H1 (cell line): ENCODE results near the gene NCEH1. TPM values are rescaled to one million over a fixed set of nuclear protein-coding genes. Genes with fewer than 3 reads are reported as not detected.

ENCODE experiments used
- CTCF ChIA-PET: fragments of 300-600 bp; sonication (Branson Sonifier 250); formaldehyde crosslinking; loops from one replicate; lab custom pipeline; 2021; ENCODE audit not compliant: partially characterized antibody; lab: Charles Lee
- POLR2A ChIA-PET: fragments of 300-600 bp; sonication (Branson Sonifier 250); formaldehyde crosslinking; loops from one replicate; lab custom pipeline; 2021; ENCODE audit warnings: inconsistent platforms; ENCODE audit not compliant: partially characterized antibody; lab: Charles Lee
- DNase-seq, 2 experiments: peaks; one replicate each; pipeline versions ENCODE4 v3.0.0 to v3.0.0-alpha.2; 2010 to 2022; ENCODE audit warnings: low spot score in 2 of 2, low read depth in 1 of 2, mixed read lengths in 1 of 2
- FAIRE-seq: peaks from 2 replicates; lab custom pipeline; 2011; peaks lifted over from hg19 to GRCh38; lab: Jason Lieb, UNC
- H2AFZ ChIP-seq: 2 replicates; pipeline ENCODE4 v1.8.1; 2012; ENCODE audit warnings: low read length, inconsistent platforms
- H2AK5ac ChIP-seq: 2 replicates; pipeline ENCODE4 v1.6.1; 2013; ENCODE audit warnings: low read depth, low read length
- H2BK120ac ChIP-seq: replicated peaks from 2 replicates; pipeline ENCODE3; 2013; ENCODE audit warnings: low read depth, low read length, inconsistent platforms
- H2BK12ac ChIP-seq: 2 replicates; pipeline ENCODE4 v1.6.1; 2013; ENCODE audit warnings: low read depth, low read length
- H2BK15ac ChIP-seq: 2 replicates; pipeline ENCODE4 v1.6.1; 2013; ENCODE audit warnings: low read length
- H2BK20ac ChIP-seq: 2 replicates; pipeline ENCODE4 v1.6.1; 2013; ENCODE audit warnings: low read length
- H2BK5ac ChIP-seq: 2 replicates; pipeline ENCODE4 v1.6.1; 2013; ENCODE audit warnings: low read depth, low read length
- H3K14ac ChIP-seq: 2 replicates; pipeline ENCODE4 v1.6.1; 2013; ENCODE audit warnings: inconsistent platforms; ENCODE audit not compliant: insufficient read length
- H3K18ac ChIP-seq: 2 replicates; pipeline ENCODE4 v1.6.1; 2013; ENCODE audit warnings: low read length; ENCODE audit errors: extremely low read depth
- H3K23ac ChIP-seq: 2 replicates; pipeline ENCODE4 v1.6.1; 2013; ENCODE audit warnings: inconsistent platforms; ENCODE audit not compliant: insufficient read length
- H3K23me2 ChIP-seq: 2 replicates; pipeline ENCODE4 v1.6.1; 2013; ENCODE audit warnings: low read depth, low read length
- H3K27ac ChIP-seq: 2 replicates; pipeline ENCODE4 v1.6.1; 2011; ENCODE audit warnings: low read depth, low read length, inconsistent platforms
- H3K27me3 ChIP-seq, 4 experiments: replicated peaks in 1 of 4; 1 replicate in 1 of 4; 2 replicates in 3 of 4; pipeline versions ENCODE4 v1.6.1 to v1.8.1; 2011 to 2013; ENCODE audit warnings: low read length in 3 of 4, mild to moderate bottlenecking in 3 of 4, inconsistent platforms in 2 of 4, mixed read lengths in 2 of 4, moderate library complexity in 1 of 4; ENCODE audit not compliant: control insufficient read depth in 3 of 4, insufficient read depth in 3 of 4; ENCODE audit errors: extremely low read depth in 1 of 4
- H3K36me3 ChIP-seq, 4 experiments: 2 replicates each; pipeline versions ENCODE4 v1.6.1 to v1.8.1; 2011 to 2013; ENCODE audit warnings: mild to moderate bottlenecking in 4 of 4, low read length in 3 of 4, moderate library complexity in 2 of 4, control low read depth in 1 of 4, inconsistent platforms in 1 of 4; ENCODE audit not compliant: insufficient read depth in 4 of 4, control insufficient read depth in 2 of 4
- H3K4ac ChIP-seq: replicated peaks from 2 replicates; pipeline ENCODE3; 2013; ENCODE audit warnings: low read length, low read depth, mixed read lengths, inconsistent platforms; ENCODE audit not compliant: insufficient read length
- H3K4me1 ChIP-seq, 4 experiments: replicated peaks in 1 of 4; 1 replicate in 1 of 4; 2 replicates in 3 of 4; pipeline versions ENCODE4 v1.6.1 to v1.8.1; 2011 to 2013; ENCODE audit warnings: low read length in 3 of 4, inconsistent platforms in 2 of 4, mixed read lengths in 1 of 4; ENCODE audit not compliant: insufficient read depth in 4 of 4, control insufficient read depth in 3 of 4
- H3K4me2 ChIP-seq, 2 experiments: 2 replicates each; pipeline versions ENCODE4 v1.6.1 to v1.8.1; 2011 to 2013; ENCODE audit warnings: low read depth in 2 of 2, low read length in 2 of 2, control low read depth in 1 of 2, inconsistent platforms in 1 of 2, mild to moderate bottlenecking in 1 of 2; ENCODE audit not compliant: insufficient read depth in 1 of 2
- H3K4me3 ChIP-seq, 4 experiments: fragments of 200-600, 300-600 bp in 1 of 4; sonication (generic), shearing (Covaris generic), sonication (Bioruptor Twin) in 1 of 4; 2 replicates each; pipeline versions ENCODE4 v1.5.1 to v1.8.1; 2011 to 2016; ENCODE audit warnings: low read length in 4 of 4, low read depth in 3 of 4, control low read depth in 2 of 4, inconsistent platforms in 2 of 4, mild to moderate bottlenecking in 2 of 4, mixed read lengths in 1 of 4, moderate library complexity in 1 of 4; ENCODE audit not compliant: insufficient read depth in 2 of 4; ENCODE audit errors: extremely low read depth in 1 of 4
- H3K56ac ChIP-seq: replicated peaks from 2 replicates; pipeline ENCODE3; 2013; ENCODE audit warnings: low read depth, mild to moderate bottlenecking, mixed read lengths, low read length, inconsistent platforms; ENCODE audit not compliant: insufficient read length
- H3K79me1 ChIP-seq: 2 replicates; pipeline ENCODE4 v1.6.1; 2013; ENCODE audit warnings: low read depth, low read length, control low read depth
- H3K79me2 ChIP-seq, 2 experiments: 2 replicates each; pipeline versions ENCODE4 v1.6.1 to v1.8.1; 2012 to 2013; ENCODE audit warnings: low read length in 2 of 2, mild to moderate bottlenecking in 2 of 2, inconsistent platforms in 1 of 2; ENCODE audit not compliant: insufficient read depth in 2 of 2, control insufficient read depth in 1 of 2
- H3K9ac ChIP-seq, 4 experiments: replicated peaks in 1 of 4; 1 replicate in 1 of 4; 2 replicates in 3 of 4; pipeline versions ENCODE4 v1.6.1 to v1.8.1; 2011 to 2013; ENCODE audit warnings: low read depth in 3 of 4, low read length in 3 of 4, control low read depth in 2 of 4, mild to moderate bottlenecking in 2 of 4, moderate library complexity in 2 of 4, inconsistent platforms in 1 of 4; ENCODE audit errors: extremely low read depth in 1 of 4
- H3K9me3 ChIP-seq, 2 experiments: 2 replicates each; pipeline versions ENCODE4 v1.6.1 to v1.8.1; 2012 to 2013; ENCODE audit warnings: mild to moderate bottlenecking in 2 of 2, moderate library complexity in 2 of 2, control low read depth in 1 of 2, inconsistent platforms in 1 of 2, low read depth in 1 of 2, low read length in 1 of 2, mixed read lengths in 1 of 2; ENCODE audit not compliant: insufficient read depth in 2 of 2
- H4K20me1 ChIP-seq, 2 experiments: replicated peaks in 1 of 2; 2 replicates each; pipeline versions ENCODE3 to v1.8.1; 2011 to 2013; ENCODE audit warnings: inconsistent platforms in 2 of 2, low read length in 2 of 2, mild to moderate bottlenecking in 1 of 2; ENCODE audit not compliant: insufficient read depth in 2 of 2, control insufficient read depth in 1 of 2
- H4K5ac ChIP-seq: 2 replicates; pipeline ENCODE4 v1.6.1; 2013; ENCODE audit warnings: low read length, low read depth, mixed read lengths, inconsistent platforms; ENCODE audit not compliant: insufficient read length
- H4K8ac ChIP-seq: 2 replicates; pipeline ENCODE4 v1.8.0; 2013; ENCODE audit warnings: mild to moderate bottlenecking, moderate library complexity, low read length, inconsistent platforms; ENCODE audit not compliant: insufficient read depth; ENCODE audit errors: extremely low read depth
- H4K91ac ChIP-seq: replicated peaks from 2 replicates; pipeline ENCODE3; 2013; ENCODE audit warnings: low read length, mixed read lengths, inconsistent platforms; ENCODE audit not compliant: insufficient read length
- KDM1A ChIP-seq: fragments of 200-600, 300-600 bp; sonication (generic); IDR thresholded peaks from 2 replicates; pipeline ENCODE4 v1.7.1; 2016; ENCODE audit warnings: mild to moderate bottlenecking, low read length, borderline replicate concordance
- SRF ChIP-seq: IDR thresholded peaks from 2 replicates; pipeline ENCODE4 v1.6.1; 2011; ENCODE audit warnings: mild to moderate bottlenecking, low read depth, low read length, moderate library complexity
- WGBS, 2 experiments: shearing (Covaris generic) in 1 of 2; methylation state at CpG; one replicate each; pipeline versions ENCODE4 v1.1.6 to v1.1.7; 2013 to 2015; ENCODE audit warnings: low lambda C conversion rate in 2 of 2, mixed read lengths in 2 of 2, inconsistent platforms in 1 of 2, low coverage in 1 of 2, missing lambda C conversion rate in 1 of 2; ENCODE audit not compliant: insufficient replicate concordance in 2 of 2, insufficient coverage in 1 of 2, insufficient read length in 1 of 2; ENCODE audit errors: extremely low coverage in 1 of 2, missing lambda C conversion rate in 1 of 2; 5-methylcytosine and 5-hydroxymethylcytosine counted together
- polyA plus RNA-seq, 7 experiments: library from polyadenylated mRNA; depleted of rRNA in 3 of 7; stranded (reverse) in 5 of 7; unstranded in 2 of 7; fragments of >200 nt in 5 of 7; fragments of 200-250 nt in 2 of 7; gene quantifications; 1 replicate in 5 of 7; 2 replicates in 1 of 7; 4 replicates in 1 of 7; pipeline versions ENCODE4 v1.2.1 to v1.2.3, GENCODE V29; 2011 to 2013; ENCODE audit warnings: missing spikeins in 2 of 7, mixed read lengths in 2 of 7
- total RNA-seq: library from RNA; stranded (reverse); fragmentation: NEBNext Ultra II Directional; extraction: Animal tissue kit (Norgen Biotek cat#: 25700); gene quantifications from 2 replicates; pipeline ENCODE4 v1.2.1, GENCODE V29; 2021

Gene NCEH1
- total and polyA plus RNA-seq, 2 of the 8 experiments (the other 6 are each of a cell fraction or from before 2014, with no cell fraction given): 2.2 to 6.4 TPM

GRCh38 chr3:172644258-172644657, 66.6 kb downstream of the NCEH1 start:
- no peak overlapping the region for H3K18ac ChIP-seq
- no peak overlapping the region for H3K4me2 ChIP-seq
- H2BK20ac ChIP-seq: no peak overlapping the region
- no peak overlapping the region for H3K14ac ChIP-seq
- H3K56ac ChIP-seq: no peak overlapping the region
- CTCF ChIA-PET: interaction anchor here (0.9 to 1.4 kb wide), 4 partner anchors 22 to 48 kb away, joined by 4 to 6 read pairs (median 4); no protein-coding TSS in a partner anchor
- no peak overlapping the region for H4K8ac ChIP-seq
- FAIRE-seq: no peak
- no peak overlapping the region for H3K23ac ChIP-seq
- H3K27ac ChIP-seq: no peak overlapping the region
- no peak for DNase-seq
- H3K4me3 ChIP-seq: no peak overlapping the region
- TF ChIP-seq SRF: no peak
- no peak for TF ChIP-seq KDM1A
- TF ChIP-seq, all 59 proteins: peak for 0
- no peaks in the 10 kb centered on the region for H3K27me3 ChIP-seq
- no peak overlapping the region for H2BK120ac ChIP-seq
- H2AK5ac ChIP-seq: no peak overlapping the region
- no peak overlapping the region for H4K5ac ChIP-seq
- H4K20me1 ChIP-seq: no peaks in the 10 kb centered on the region
- H3K4ac ChIP-seq: no peak overlapping the region
- H3K9ac ChIP-seq: no peak overlapping the region
- H3K79me2 ChIP-seq: no peaks in the 10 kb centered on the region
- no peaks in the 10 kb centered on the region for H3K36me3 ChIP-seq
- H3K4me1 ChIP-seq: peaks cover 0 to 2% (median under 1%) of the 10 kb centered on the region in 4 experiments; a peak in 1 of 7 replicates
- H2BK15ac ChIP-seq: no peak overlapping the region
- no peaks in the 10 kb centered on the region for H3K79me1 ChIP-seq
- no peaks in the 10 kb centered on the region for H3K9me3 ChIP-seq
- WGBS, 2 experiments: 89% methylated on average over 3 of the region's 3 CpGs; no CpG with 5 or more reads in 1 of the 2 experiments
- no peak overlapping the region for H2BK5ac ChIP-seq
- POLR2A ChIA-PET: no interaction called here
- H3K23me2 ChIP-seq: no peaks in the 10 kb centered on the region
- H2BK12ac ChIP-seq: no peak overlapping the region
- no peak overlapping the region for H4K91ac ChIP-seq
- H2AFZ ChIP-seq: no peak overlapping the region
